BJ (cell line): ENCODE data around the gene PLBD2. TPM values are rescaled to one million over a fixed set of nuclear protein-coding genes. Genes with fewer than 3 reads are reported as not detected.

Experiments used
- CTCF ChIA-PET: fragments of 350-600 bp; formaldehyde crosslinking; extraction: SDS; loops from one replicate; lab custom pipeline; 2021; ENCODE audit warnings: antibody characterized with exemption, inconsistent platforms; lab: Yijun Ruan, JAX
- POLR2A ChIA-PET: fragments of 300-600 bp; sonication (Branson Sonifier 250); formaldehyde crosslinking; extraction: SDS; loops from one replicate; lab custom pipeline; 2021; ENCODE audit warnings: antibody characterized with exemption; lab: Charles Lee
- DNase-seq: peaks from one replicate; pipeline ENCODE4 v3.0.0-alpha.2; 2011; ENCODE audit warnings: low read depth
- H3K27me3 ChIP-seq: 2 replicates; pipeline ENCODE4 v1.6.0; 2011; ENCODE audit warnings: low read length; ENCODE audit not compliant: control insufficient read depth, insufficient read depth
- H3K36me3 ChIP-seq: 2 replicates; pipeline ENCODE4 v1.5.1; 2011; ENCODE audit warnings: low read length; ENCODE audit not compliant: control insufficient read depth, insufficient read depth
- H3K4me3 ChIP-seq: 2 replicates; pipeline ENCODE4 v1.5.1; 2011; ENCODE audit warnings: low read depth, mild to moderate bottlenecking, control low read depth, low read length
- CTCF ChIP-seq: IDR thresholded peaks from 2 replicates; pipeline ENCODE4 v1.5.1; 2011; ENCODE audit warnings: low read depth, mild to moderate bottlenecking, control low read depth, inconsistent platforms, low read length, moderate library complexity; ENCODE audit not compliant: insufficient read depth
- polyA plus RNA-seq: library from polyadenylated mRNA; depleted of rRNA; stranded (reverse); fragments of >200 nt; gene quantifications from 2 replicates; pipeline ENCODE4 v1.2.3, GENCODE V29; 2011

Gene PLBD2
- polyA plus RNA-seq, 1 experiment, result 30.9 TPM

GRCh38 chr12:113316155-113316554 lies 42.2 kb upstream of the PLBD2 start:
- Histone ChIP-seq H3K27me3 (no peaks in the 10 kb centered on the region), H3K36me3 (peaks cover 21% of the 10 kb centered on the region), H3K4me3 (no peak overlapping the region)
- DNase-seq, result no peak
- ChIA-PET CTCF (interaction anchor here (0.6 to 1.1 kb wide), 2 partner anchors 13 to 1993 kb away, joined by 3 to 4 read pairs; no protein-coding TSS in a partner anchor), POLR2A (no interaction called here)
- no peak for TF ChIP-seq CTCF

- Histone ChIP-seq H3K4me3 (no peak overlapping the region), H3K36me3 (peaks cover 21% of the 10 kb centered on the region), H3K27me3 (no peaks in the 10 kb centered on the region)
- CTCF ChIA-PET, result no interaction called here
- TF ChIP-seq CTCF, result no peak
- DNase-seq, result no peak
- POLR2A ChIA-PET, result no interaction called here
Observed at GRCh38 chr12:113317122-113317521, 41.3 kb upstream of the PLBD2 start.

GRCh38 chr12:113318046-113318656 lies 40.2 kb upstream of the PLBD2 start:
- peaks cover 21% of the 10 kb centered on the region for H3K36me3 ChIP-seq
- ChIA-PET CTCF (no interaction called here), POLR2A (no interaction called here)
- H3K27me3 ChIP-seq, result no peaks in the 10 kb centered on the region
- no peak for DNase-seq
- no peak for TF ChIP-seq CTCF
- no peak overlapping the region for H3K4me3 ChIP-seq

- peaks cover 21% of the 10 kb centered on the region for H3K36me3 ChIP-seq
- no peak for TF ChIP-seq CTCF
- ChIA-PET POLR2A (no interaction called here), CTCF (interaction anchor here (1.3 to 2.1 kb wide), 2 partner anchors 106 to 144 kb away, joined by 4 to 10 read pairs; no protein-coding TSS in a partner anchor)
- H3K27me3 ChIP-seq, result no peaks in the 10 kb centered on the region
- no peak for DNase-seq
- no peak overlapping the region for H3K4me3 ChIP-seq
Observed at GRCh38 chr12:113318900-113319628, 39.3 kb upstream of the PLBD2 start.

GRCh38 chr12:113320401-113320800 lies 38.0 kb upstream of the PLBD2 start:
- DNase-seq, result no peak
- Histone ChIP-seq H3K4me3 (no peak overlapping the region), H3K27me3 (no peaks in the 10 kb centered on the region), H3K36me3 (peaks cover 21% of the 10 kb centered on the region)
- ChIA-PET CTCF (interaction anchor here (1.1 to 2.1 kb wide), 2 partner anchors 105 to 327 kb away, joined by 3 to 10 read pairs; no protein-coding TSS in a partner anchor), POLR2A (no interaction called here)
- TF ChIP-seq CTCF, result no peak
